Endothelial cell of umbilical vein (primary cell): Measurements from ENCODE around the gene PHEX. TPM values are rescaled to one million over a fixed set of nuclear protein-coding genes. Genes with fewer than 3 reads are reported as not detected.
A peak's percentile ranks its signal among the peaks of the same experiment; 100 is the strongest.

Experiments
- BruUV-seq: library from RNA; stranded (reverse); fragments of 400-500 nt; replicated peaks from 2 replicates; lab custom pipeline; 2021; lab: Mats Ljungman, UMichigan
- CTCF ChIA-PET: fragments of 300-600, 350-600 bp; sonication (Branson Sonifier 250); formaldehyde crosslinking; loops from one replicate; lab custom pipeline; 2021; ENCODE audit warnings: antibody characterized with exemption, inconsistent platforms; lab: Charles Lee
- POLR2A ChIA-PET: fragments of 300-600, 350-600 bp; sonication (Branson Sonifier 250); formaldehyde crosslinking; loops from one replicate; lab custom pipeline; 2021; ENCODE audit warnings: antibody characterized with exemption, inconsistent platforms; lab: Charles Lee
- DNase-seq: peaks from one replicate; pipeline ENCODE4 v3.0.0-alpha.2; 2011; ENCODE audit warnings: low read depth, low spot score
- FAIRE-seq: peaks from 2 replicates; lab custom pipeline; 2011; peaks lifted over from hg19 to GRCh38; lab: Jason Lieb, UNC
- H2AFZ ChIP-seq: 2 replicates; pipeline ENCODE4 v1.6.0; 2012; ENCODE audit warnings: low read depth, low read length, control low read depth, inconsistent platforms
- H3K27ac ChIP-seq: 2 replicates; pipeline ENCODE4 v1.5.1; 2011; ENCODE audit warnings: low read depth, mild to moderate bottlenecking, control low read depth, low read length, moderate library complexity; ENCODE audit not compliant: insufficient read depth
- H3K27me3 ChIP-seq, 2 experiments: 2 replicates each; pipeline versions ENCODE4 v1.6.0 to v1.6.1; 2011; ENCODE audit warnings: low read length in 2 of 2, mixed read lengths in 1 of 2; ENCODE audit not compliant: control insufficient read depth in 2 of 2, insufficient read depth in 2 of 2
- H3K36me3 ChIP-seq, 2 experiments: 2 replicates in 1 of 2; 3 replicates in 1 of 2; pipeline ENCODE4 v1.5.1; 2011; ENCODE audit warnings: low read length in 2 of 2, mild to moderate bottlenecking in 1 of 2, moderate library complexity in 1 of 2; ENCODE audit not compliant: control insufficient read depth in 2 of 2, insufficient read depth in 2 of 2; ENCODE audit errors: extremely low read depth in 1 of 2
- H3K4me1 ChIP-seq: 3 replicates; pipeline ENCODE4 v1.5.1; 2011; ENCODE audit warnings: mild to moderate bottlenecking, low read length; ENCODE audit not compliant: control insufficient read depth, insufficient read depth; ENCODE audit errors: extremely low read depth
- H3K4me2 ChIP-seq: 2 replicates; pipeline ENCODE4 v1.6.1; 2011; ENCODE audit warnings: low read length, control low read depth, mixed read lengths; ENCODE audit not compliant: insufficient read depth
- H3K4me3 ChIP-seq, 3 experiments: fragments of 200-600 bp in 1 of 3; sonication (generic), shearing (Covaris generic) in 1 of 3; replicated peaks in 1 of 3; 2 replicates each; pipeline ENCODE4 v1.5.1; 2011 to 2016; ENCODE audit warnings: control low read depth in 3 of 3, low read length in 3 of 3, mild to moderate bottlenecking in 2 of 3, inconsistent platforms in 1 of 3, low read depth in 1 of 3, moderate library complexity in 1 of 3; ENCODE audit not compliant: insufficient read depth in 1 of 3
- H3K79me2 ChIP-seq: 2 replicates; pipeline ENCODE4 v1.6.0; 2012; ENCODE audit warnings: low read length, inconsistent platforms; ENCODE audit not compliant: control insufficient read depth, insufficient read depth
- H3K9ac ChIP-seq: replicated peaks from 2 replicates; pipeline ENCODE3; 2011; ENCODE audit warnings: low read length, control low read depth; ENCODE audit not compliant: insufficient read depth; ENCODE audit errors: extremely low read depth
- H3K9me1 ChIP-seq: replicated peaks from 3 replicates; pipeline ENCODE4 v1.6.0; 2011; ENCODE audit warnings: mild to moderate bottlenecking, low read length; ENCODE audit not compliant: control insufficient read depth, insufficient read depth; ENCODE audit errors: extremely low read depth
- H3K9me3 ChIP-seq: replicated peaks from 2 replicates; pipeline ENCODE4 v1.5.1; 2012; ENCODE audit warnings: low read length, inconsistent platforms; ENCODE audit not compliant: control insufficient read depth, insufficient read depth
- H4K20me1 ChIP-seq: replicated peaks from 2 replicates; pipeline ENCODE3; 2011; ENCODE audit warnings: mild to moderate bottlenecking, low read length; ENCODE audit not compliant: control insufficient read depth, insufficient read depth; ENCODE audit errors: extremely low read depth
- CTCF ChIP-seq, 2 donors: IDR thresholded peaks; 1 replicate in 1 of 2; 2 replicates in 1 of 2; pipeline ENCODE4 v1.5.1; 2011; ENCODE audit warnings: low read length in 2 of 2, mild to moderate bottlenecking in 2 of 2, moderate library complexity in 2 of 2, control low read depth in 1 of 2, inconsistent platforms in 1 of 2, low read depth in 1 of 2; ENCODE audit not compliant: insufficient read depth in 1 of 2; ENCODE audit errors: extremely low read depth in 1 of 2
- EZH2 ChIP-seq: IDR thresholded peaks from 2 replicates; pipeline ENCODE4 v1.6.1; 2012; ENCODE audit warnings: borderline replicate concordance, low read depth, mild to moderate bottlenecking, moderate library complexity, low read length, inconsistent platforms; ENCODE audit not compliant: severe bottlenecking
- FOS ChIP-seq: IDR thresholded peaks from 2 replicates; pipeline ENCODE4 v1.6.1; 2011; ENCODE audit warnings: mild to moderate bottlenecking, low read length, moderate library complexity, borderline replicate concordance; ENCODE audit not compliant: insufficient read depth
- GATA2 ChIP-seq: IDR thresholded peaks from 2 replicates; pipeline ENCODE4 v1.7.0; 2011; ENCODE audit warnings: low read depth, mild to moderate bottlenecking, moderate library complexity, mixed read lengths, low read length; ENCODE audit not compliant: insufficient read length, insufficient read depth
- JUN ChIP-seq: IDR thresholded peaks from 2 replicates; pipeline ENCODE4 v1.6.1; 2011; ENCODE audit warnings: borderline replicate concordance, low read depth; ENCODE audit not compliant: insufficient read length, insufficient read depth
- MAX ChIP-seq: IDR thresholded peaks from 2 replicates; pipeline ENCODE4 v1.6.1; 2011; ENCODE audit not compliant: insufficient read depth, insufficient read length
- MYC ChIP-seq: IDR thresholded peaks from one replicate; pipeline ENCODE4 v1.6.1; 2011; ENCODE audit warnings: mild to moderate bottlenecking, low read depth, low read length
- POLR2A ChIP-seq: IDR thresholded peaks from 2 replicates; pipeline ENCODE4 v1.6.1; 2012; ENCODE audit warnings: low read depth, mild to moderate bottlenecking, control low read depth, low read length
- POLR2AphosphoS5 ChIP-seq: IDR thresholded peaks from 2 replicates; pipeline ENCODE4 v1.6.1; 2012; ENCODE audit warnings: low read depth, mild to moderate bottlenecking, control low read depth, low read length, moderate library complexity; ENCODE audit not compliant: insufficient read depth
- dilution Hi-C: fragments of 300-500 bp; cut with MboI; formaldehyde crosslinking; loops from one replicate; pipeline ENCODE4 v1.15.0; 2019; ENCODE audit warnings: low sequenced_read_pairs; ENCODE audit not compliant: extremely low pct_ligation_motif_present
- intact Hi-C: fragments of 100-400 bp; cut with micrococcal nuclease; formaldehyde crosslinking; loops from one replicate; pipeline ENCODE4 v1.10.0; 2022
- polyA plus RNA-seq, 4 experiments: library from polyadenylated mRNA; depleted of rRNA in 3 of 4; stranded (reverse) in 3 of 4; unstranded in 1 of 4; fragments of >200 nt; gene quantifications; 2 replicates each; pipeline versions ENCODE4 v1.2.1 to v1.2.3, GENCODE V29; 2011 to 2012; ENCODE audit warnings: missing spikeins in 1 of 4
- total RNA-seq: library from RNA; stranded (reverse); gene quantifications from 2 replicates; pipeline ENCODE4 v1.2.3, GENCODE V29; 2021

The PHEX gene
- total and polyA plus RNA-seq, 2 donors (not counting 3 experiments of a cell fraction or from before 2014, with no cell fraction given), result 0.07 to 0.44 TPM

GRCh38 chrX:22088326-22088725 is 56.2 kb downstream of the PHEX start:
- no peaks in the 10 kb centered on the region for H3K9me3 ChIP-seq
- H3K9ac ChIP-seq, result no peak overlapping the region
- no peaks in the 10 kb centered on the region for H3K27me3 ChIP-seq
- TF ChIP-seq POLR2A, result no peak
- no peak for TF ChIP-seq MAX
- TF ChIP-seq JUN, result no peak
- H3K4me3 ChIP-seq, result no peak overlapping the region
- H4K20me1 ChIP-seq, result no peaks in the 10 kb centered on the region
- no peak for DNase-seq
- dilution Hi-C loops (no loop called here), intact Hi-C loops (no loop called here)
- no peaks in the 10 kb centered on the region for H3K79me2 ChIP-seq
- peaks cover 4% of the 10 kb centered on the region for H3K4me1 ChIP-seq
- H3K27ac ChIP-seq, result no peak overlapping the region
- H3K36me3 ChIP-seq, result no peaks in the 10 kb centered on the region
- POLR2A ChIA-PET, result no interaction called here
- no peak overlapping the region for H2AFZ ChIP-seq
- CTCF ChIA-PET, result no interaction called here
- H3K9me1 ChIP-seq, result no peaks in the 10 kb centered on the region
- no TSS peak for BruUV-seq
- no peak overlapping the region for H3K4me2 ChIP-seq
- no peak for FAIRE-seq

- Histone ChIP-seq H3K36me3 (no peaks in the 10 kb centered on the region), H3K9me3 (no peaks in the 10 kb centered on the region), H3K4me1 (peaks cover 8% of the 10 kb centered on the region), H2AFZ (no peak overlapping the region), H3K27ac (no peak overlapping the region), H3K79me2 (no peaks in the 10 kb centered on the region), H3K9ac (no peak overlapping the region), H3K4me2 (no peak overlapping the region), H3K4me3 (no peak overlapping the region), H3K27me3 (no peaks in the 10 kb centered on the region), H3K9me1 (no peaks in the 10 kb centered on the region), H4K20me1 (no peaks in the 10 kb centered on the region)
- no peak for TF ChIP-seq JUN
- TF ChIP-seq EZH2, result no peak
- TF ChIP-seq GATA2, result no peak
- TF ChIP-seq CTCF (IDR thresholded peaks at IDR 0.05; ENCODE audit: extremely low read depth in 1 of 2, insufficient read depth in 1 of 2, low read depth in 1 of 2, low read length in 2 of 2), result no peak
- no peak for TF ChIP-seq FOS
- no peak for TF ChIP-seq MYC
- TF ChIP-seq MAX, result no peak
- no peak for TF ChIP-seq POLR2A
- no peak for TF ChIP-seq POLR2AphosphoS5
- POLR2A ChIA-PET, result no interaction called here
- DNase-seq (peak; percentile 42), FAIRE-seq (no peak)
- intact Hi-C loops, result no loop called here
- BruUV-seq, result no TSS peak
- dilution Hi-C loops, result no loop called here
- CTCF ChIA-PET, result interaction anchor here (1.1 kb wide), 1 partner anchor 9 kb away, joined by 5 read pairs; no protein-coding TSS in a partner anchor
These were observed 58.1 kb downstream of the PHEX start for GRCh38 chrX:22090181-22090580.
